ENCODE data around the gene PCGF2.

Gene PCGF2

GRCh38 chr17:38701504-38702165, 46.5 kb downstream of the PCGF2 start:
- peak; percentile 86 for DNase-seq

- DNase-seq = no peak
Measured at GRCh38 chr17:38698760-38699159, 49.4 kb downstream of the PCGF2 start.

GRCh38 chr17:38697061-38697820, 50.9 kb downstream of the PCGF2 start:
- DNase-seq = no peak

- no peak for DNase-seq
Measured at GRCh38 chr17:38693700-38694329, 54.3 kb downstream of the PCGF2 start.

GRCh38 chr17:38691154-38691553, 57.0 kb downstream of the PCGF2 start:
- DNase-seq = no peak

GRCh38 chr17:38690386-38690785, 57.8 kb downstream of the PCGF2 start:
- DNase-seq = no peak

- no peak for DNase-seq
Measured at GRCh38 chr17:38687286-38687685, 60.9 kb downstream of the PCGF2 start.

- no peak for DNase-seq
Measured at GRCh38 chr17:38685491-38685890, 62.6 kb downstream of the PCGF2 start.
